ENCODE results near the gene TREM1. TPM values are rescaled to one million over a fixed set of nuclear protein-coding genes. Genes with fewer than 3 reads are reported as not detected.

Gene TREM1
- total RNA-seq, 2 donors from 2014 or later = not detected

- no peak overlapping the region for H3K27ac Mint-ChIP-seq
- peaks cover 8% of the 10 kb centered on the region for H3K4me1 Mint-ChIP-seq
- H3K9me3 Mint-ChIP-seq = no peaks in the 10 kb centered on the region
- no peak overlapping the region for H3K9ac ChIP-seq (ENCODE audit: extremely low read depth, low read length, poor library complexity, severe bottlenecking)
- no peaks in the 10 kb centered on the region for H3K27me3 ChIP-seq (ENCODE audit: control insufficient read depth, insufficient read depth, low read length, poor library complexity, severe bottlenecking)
- H3K4me3 ChIP-seq (ENCODE audit: low read length) = no peak overlapping the region
- H3K36me3 Mint-ChIP-seq (ENCODE audit: low read depth) = no peaks in the 10 kb centered on the region
- peaks cover 5% of the 10 kb centered on the region for H3K27me3 Mint-ChIP-seq (ENCODE audit: insufficient read depth)
- WGBS, 2 experiments (ENCODE audit: insufficient coverage in 1 of 2, insufficient read length in 1 of 2) = 83 to 87% methylated on average over 5 to 6 of the region's 6 CpGs
- H3K27ac ChIP-seq (ENCODE audit: low read depth, low read length) = no peak overlapping the region
- H3K36me3 ChIP-seq (ENCODE audit: control insufficient read depth, insufficient read depth, low read length) = no peaks in the 10 kb centered on the region
- TF ChIP-seq CTCF (conservative IDR thresholded peaks at IDR 0.05) = no peak
- DNase-seq = peak; percentile 61
- no peaks in the 10 kb centered on the region for H3K9me3 ChIP-seq (ENCODE audit: control insufficient read depth, low read length)
- H3K4me3 Mint-ChIP-seq = no peak overlapping the region
- no peaks in the 10 kb centered on the region for H3K4me1 ChIP-seq (ENCODE audit: control insufficient read depth, insufficient read depth, low read length)
Observed at GRCh38 chr6:41232667-41233066, 53.8 kb downstream of the TREM1 start.

GRCh38 chr6:41231246-41231645, 55.2 kb downstream of the TREM1 start:
- Histone ChIP-seq H3K27me3 (ENCODE audit: control insufficient read depth, insufficient read depth, low read length, poor library complexity, severe bottlenecking) (peaks cover 6% of the 10 kb centered on the region), H3K36me3 (ENCODE audit: control insufficient read depth, insufficient read depth, low read length) (no peaks in the 10 kb centered on the region), H3K9me3 (ENCODE audit: control insufficient read depth, low read length) (no peaks in the 10 kb centered on the region), H3K9ac (ENCODE audit: extremely low read depth, low read length, poor library complexity, severe bottlenecking) (no peak overlapping the region), H3K27ac (ENCODE audit: low read depth, low read length) (no peak overlapping the region), H3K4me3 (ENCODE audit: low read length) (no peak overlapping the region), H3K4me1 (ENCODE audit: control insufficient read depth, insufficient read depth, low read length) (no peaks in the 10 kb centered on the region)
- H3K4me1 Mint-ChIP-seq = peaks cover 3% of the 10 kb centered on the region
- no peak for TF ChIP-seq CTCF (conservative IDR thresholded peaks at IDR 0.05)
- H3K27ac Mint-ChIP-seq = no peak overlapping the region
- WGBS, 2 experiments (ENCODE audit: insufficient coverage in 1 of 2, insufficient read length in 1 of 2) = 86 to 87% methylated on average over 4 to 5 of the region's 5 CpGs
- H3K4me3 Mint-ChIP-seq = no peak overlapping the region
- peaks cover 4% of the 10 kb centered on the region for H3K27me3 Mint-ChIP-seq (ENCODE audit: insufficient read depth)
- H3K9me3 Mint-ChIP-seq = no peaks in the 10 kb centered on the region
- no peak for DNase-seq
- no peaks in the 10 kb centered on the region for H3K36me3 Mint-ChIP-seq (ENCODE audit: low read depth)

GRCh38 chr6:41229721-41230120, 56.8 kb downstream of the TREM1 start:
- no peaks in the 10 kb centered on the region for H3K9me3 Mint-ChIP-seq
- no peaks in the 10 kb centered on the region for H3K4me1 ChIP-seq (ENCODE audit: control insufficient read depth, insufficient read depth, low read length)
- H3K36me3 Mint-ChIP-seq (ENCODE audit: low read depth) = no peaks in the 10 kb centered on the region
- no peak overlapping the region for H3K9ac ChIP-seq (ENCODE audit: extremely low read depth, low read length, poor library complexity, severe bottlenecking)
- no peaks in the 10 kb centered on the region for H3K4me1 Mint-ChIP-seq
- no peaks in the 10 kb centered on the region for H3K9me3 ChIP-seq (ENCODE audit: control insufficient read depth, low read length)
- WGBS, 2 experiments (ENCODE audit: insufficient coverage in 1 of 2, insufficient read length in 1 of 2) = 91 to 95% methylated on average over 4 of the region's 4 CpGs
- H3K36me3 ChIP-seq (ENCODE audit: control insufficient read depth, insufficient read depth, low read length) = no peaks in the 10 kb centered on the region
- no peak overlapping the region for H3K27ac ChIP-seq (ENCODE audit: low read depth, low read length)
- TF ChIP-seq CTCF (conservative IDR thresholded peaks at IDR 0.05) = no peak
- no peak overlapping the region for H3K4me3 Mint-ChIP-seq
- H3K27ac Mint-ChIP-seq = no peak overlapping the region
- peaks cover 10% of the 10 kb centered on the region for H3K27me3 Mint-ChIP-seq (ENCODE audit: insufficient read depth)
- peaks cover 8% of the 10 kb centered on the region for H3K27me3 ChIP-seq (ENCODE audit: control insufficient read depth, insufficient read depth, low read length, poor library complexity, severe bottlenecking)
- no peak overlapping the region for H3K4me3 ChIP-seq (ENCODE audit: low read length)
- no peak for DNase-seq

Measured in endodermal cell (in vitro differentiated cells).